ENCODE measurements around the gene DNAH17.

Gene DNAH17

GRCh38 chr17:78378225-78379130 is 198.7 kb downstream of the DNAH17 start, which contains the start of gene PGS1:
Gene PGS1 (plus strand): TSS chr17:78378649. CDS start chr17:78378666, 17 bp downstream.
- Histone ChIP-seq H3K4me3 (ENCODE audit: low read depth in 1 of 2, low read length in 2 of 2) (peak within 1 kb of the TSS; percentile 90 to 98), H3K27ac (ENCODE audit: low read length) (peak within 1 kb of the TSS; percentile 86), H3K4me1 (ENCODE audit: control insufficient read depth in 1 of 2, insufficient read depth in 2 of 2, low read length in 2 of 2) (peaks cover 11 to 24% of the 10 kb centered on the region in 2 donors), H3K9me3 (ENCODE audit: control insufficient read depth in 1 of 2, low read length in 2 of 2) (no peaks in the 10 kb centered on the region), H3K36me3 (ENCODE audit: control insufficient read depth in 1 of 2, insufficient read depth in 2 of 2, low read length in 2 of 2) (peaks cover 0 to 10% of the 10 kb centered on the region in 2 donors), H3K27me3 (ENCODE audit: low read depth, low read length) (no peaks in the 10 kb centered on the region)

GRCh38 chr17:78377858-78378224 is 199.4 kb downstream of the DNAH17 start:
- Histone ChIP-seq H3K36me3 (ENCODE audit: control insufficient read depth in 1 of 2, insufficient read depth in 2 of 2, low read length in 2 of 2) (peaks cover 0 to 10% of the 10 kb centered on the region in 2 donors), H3K27ac (ENCODE audit: low read length) (peak overlapping the region; percentile 86), H3K4me3 (ENCODE audit: low read depth in 1 of 2, low read length in 2 of 2) (peak overlapping the region; percentile 90 to 98), H3K27me3 (ENCODE audit: low read depth, low read length) (no peaks in the 10 kb centered on the region), H3K4me1 (ENCODE audit: control insufficient read depth in 1 of 2, insufficient read depth in 2 of 2, low read length in 2 of 2) (peaks cover 11 to 24% of the 10 kb centered on the region in 2 donors), H3K9me3 (ENCODE audit: control insufficient read depth in 1 of 2, low read length in 2 of 2) (no peaks in the 10 kb centered on the region)

GRCh38 chr17:78376161-78376560 is 201.0 kb downstream of the DNAH17 start:
- Histone ChIP-seq H3K9me3 (ENCODE audit: control insufficient read depth in 1 of 2, low read length in 2 of 2) (no peaks in the 10 kb centered on the region), H3K36me3 (ENCODE audit: control insufficient read depth in 1 of 2, insufficient read depth in 2 of 2, low read length in 2 of 2) (peaks cover 0 to 10% of the 10 kb centered on the region in 2 donors), H3K27me3 (ENCODE audit: low read depth, low read length) (no peaks in the 10 kb centered on the region), H3K27ac (ENCODE audit: low read length) (peak overlapping the region; percentile 78), H3K4me3 (ENCODE audit: low read depth in 1 of 2, low read length in 2 of 2) (no peak overlapping the region), H3K4me1 (ENCODE audit: control insufficient read depth in 1 of 2, insufficient read depth in 2 of 2, low read length in 2 of 2) (peaks cover 11 to 13% of the 10 kb centered on the region in 2 donors)

GRCh38 chr17:78375401-78376151 is 201.6 kb downstream of the DNAH17 start:
- H3K36me3 ChIP-seq (ENCODE audit: control insufficient read depth in 1 of 2, insufficient read depth in 2 of 2, low read length in 2 of 2): peaks cover 0 to 10% of the 10 kb centered on the region in 2 donors
- H3K4me3 ChIP-seq (ENCODE audit: low read depth in 1 of 2, low read length in 2 of 2): no peak overlapping the region
- no peaks in the 10 kb centered on the region for H3K9me3 ChIP-seq (ENCODE audit: control insufficient read depth in 1 of 2, low read length in 2 of 2)
- peak overlapping the region; percentile 88 for H3K27ac ChIP-seq (ENCODE audit: low read length)
- H3K27me3 ChIP-seq (ENCODE audit: low read depth, low read length): no peaks in the 10 kb centered on the region
- H3K4me1 ChIP-seq (ENCODE audit: control insufficient read depth in 1 of 2, insufficient read depth in 2 of 2, low read length in 2 of 2): peaks cover 11 to 13% of the 10 kb centered on the region in 2 donors

GRCh38 chr17:78374631-78375274 is 202.4 kb downstream of the DNAH17 start:
- no peaks in the 10 kb centered on the region for H3K9me3 ChIP-seq (ENCODE audit: control insufficient read depth in 1 of 2, low read length in 2 of 2)
- no peaks in the 10 kb centered on the region for H3K27me3 ChIP-seq (ENCODE audit: low read depth, low read length)
- peaks cover 0 to 10% of the 10 kb centered on the region in 2 donors for H3K36me3 ChIP-seq (ENCODE audit: control insufficient read depth in 1 of 2, insufficient read depth in 2 of 2, low read length in 2 of 2)
- no peak overlapping the region for H3K4me3 ChIP-seq (ENCODE audit: low read depth in 1 of 2, low read length in 2 of 2)
- peaks cover 8 to 13% of the 10 kb centered on the region in 2 donors for H3K4me1 ChIP-seq (ENCODE audit: control insufficient read depth in 1 of 2, insufficient read depth in 2 of 2, low read length in 2 of 2)
- peak overlapping the region; percentile 88 for H3K27ac ChIP-seq (ENCODE audit: low read length)

- peaks cover 0 to 10% of the 10 kb centered on the region in 2 donors for H3K36me3 ChIP-seq (ENCODE audit: control insufficient read depth in 1 of 2, insufficient read depth in 2 of 2, low read length in 2 of 2)
- no peaks in the 10 kb centered on the region for H3K27me3 ChIP-seq (ENCODE audit: low read depth, low read length)
- no peak overlapping the region for H3K4me3 ChIP-seq (ENCODE audit: low read depth in 1 of 2, low read length in 2 of 2)
- H3K27ac ChIP-seq (ENCODE audit: low read length): peak overlapping the region; percentile 88
- no peaks in the 10 kb centered on the region for H3K9me3 ChIP-seq (ENCODE audit: control insufficient read depth in 1 of 2, low read length in 2 of 2)
- peaks cover 3 to 10% of the 10 kb centered on the region in 2 donors for H3K4me1 ChIP-seq (ENCODE audit: control insufficient read depth in 1 of 2, insufficient read depth in 2 of 2, low read length in 2 of 2)
Observed at GRCh38 chr17:78374189-78374588, 203.0 kb downstream of the DNAH17 start.
